GM21723 (cell line): ENCODE measurements around the gene STK17B.
"Not testable (repeated sequence)": the region's sequence is repeated elsewhere in the genome, so short reads cannot be mapped to it uniquely, and the experiment has no call there.

Experiments
- ATAC-seq: cut with Tn5 transposase; IDR thresholded peaks from one replicate; pipeline ENCODE4 v1.9.1; 2021; ENCODE audit warnings: mild to moderate bottlenecking, moderate library complexity; ENCODE audit not compliant: unreplicated experiment

Gene STK17B

GRCh38 chr2:196117214-196117705, 54.1 kb downstream of the STK17B start:
- ATAC-seq, result no peak

GRCh38 chr2:196113061-196113974, 58.1 kb downstream of the STK17B start:
- ATAC-seq, result no peak

- ATAC-seq, result no peak
Measured at GRCh38 chr2:196112418-196113034, 58.9 kb downstream of the STK17B start.

- ATAC-seq, result peak; percentile 42
Measured at GRCh38 chr2:196108604-196109003, 62.8 kb downstream of the STK17B start.

- ATAC-seq, result no peak
Measured at GRCh38 chr2:196105951-196106350, 65.4 kb downstream of the STK17B start.

- no peak for ATAC-seq
Measured at GRCh38 chr2:196104066-196104465, 67.3 kb downstream of the STK17B start.

GRCh38 chr2:196103626-196104025, 67.8 kb downstream of the STK17B start:
- no peak for ATAC-seq

GRCh38 chr2:196101325-196101991, 69.9 kb downstream of the STK17B start:
- ATAC-seq, result peak; percentile 97

- no peak for ATAC-seq
Measured at GRCh38 chr2:196099916-196100315, 71.5 kb downstream of the STK17B start.

GRCh38 chr2:196097864-196098660, 73.3 kb downstream of the STK17B start:
- ATAC-seq, result no peak

- ATAC-seq, result no peak
Measured at GRCh38 chr2:196096982-196097745, 74.2 kb downstream of the STK17B start.

GRCh38 chr2:196096264-196096663, 75.1 kb downstream of the STK17B start:
- no peak for ATAC-seq

- ATAC-seq, result not testable (repeated sequence)
Measured at GRCh38 chr2:196089448-196089847, 81.9 kb downstream of the STK17B start.

- ATAC-seq, result no peak
Measured at GRCh38 chr2:196088203-196088602, 83.2 kb downstream of the STK17B start.

- peak; percentile 88 for ATAC-seq
Measured at GRCh38 chr2:196086517-196087368, 84.6 kb downstream of the STK17B start.

- no peak for ATAC-seq
Measured at GRCh38 chr2:196083601-196084000, 87.8 kb downstream of the STK17B start.
